GM21737 (cell line): ENCODE data around the gene PLCL2.

ENCODE experiments used
- ATAC-seq: cut with Tn5 transposase; IDR thresholded peaks from one replicate; pipeline ENCODE4 v1.9.1; 2021; ENCODE audit warnings: mild to moderate bottlenecking, moderate library complexity; ENCODE audit not compliant: unreplicated experiment

Gene PLCL2

GRCh38 chr3:17065881-17066280, 181.1 kb downstream of the PLCL2 start:
- no peak for ATAC-seq

- ATAC-seq, result no peak
Measured at GRCh38 chr3:17069754-17070153, 185.0 kb downstream of the PLCL2 start.

GRCh38 chr3:17070161-17070959, 185.6 kb downstream of the PLCL2 start:
- ATAC-seq, result no peak

- ATAC-seq, result no peak
Measured at GRCh38 chr3:17074559-17074958, 189.8 kb downstream of the PLCL2 start.

GRCh38 chr3:17075358-17075757, 190.6 kb downstream of the PLCL2 start:
- no peak for ATAC-seq

- ATAC-seq, result no peak
Measured at GRCh38 chr3:17075907-17076306, 191.2 kb downstream of the PLCL2 start.

- ATAC-seq, result no peak
Measured at GRCh38 chr3:17076940-17077605, 192.3 kb downstream of the PLCL2 start.

GRCh38 chr3:17077606-17078005, 192.9 kb downstream of the PLCL2 start:
- no peak for ATAC-seq

GRCh38 chr3:17078926-17079465, 194.2 kb downstream of the PLCL2 start:
- ATAC-seq, result no peak

- no peak for ATAC-seq
Measured at GRCh38 chr3:17079933-17080332, 195.2 kb downstream of the PLCL2 start.

GRCh38 chr3:17081520-17081919, 196.8 kb downstream of the PLCL2 start:
- ATAC-seq, result no peak

GRCh38 chr3:17087509-17087908, 202.8 kb downstream of the PLCL2 start:
- no peak for ATAC-seq

- no peak for ATAC-seq
Measured at GRCh38 chr3:17088017-17088416, 203.3 kb downstream of the PLCL2 start.

- ATAC-seq, result no peak
Measured at GRCh38 chr3:17088602-17089313, 204.0 kb downstream of the PLCL2 start.

GRCh38 chr3:17089314-17089700, 204.6 kb downstream of the PLCL2 start:
- no peak for ATAC-seq

GRCh38 chr3:17090280-17090983, 205.7 kb downstream of the PLCL2 start:
- no peak for ATAC-seq

- no peak for ATAC-seq
Measured at GRCh38 chr3:17091910-17092582, 207.3 kb downstream of the PLCL2 start.

- no peak for ATAC-seq
Measured at GRCh38 chr3:17092583-17092933, 207.8 kb downstream of the PLCL2 start.

- no peak for ATAC-seq
Measured at GRCh38 chr3:17094551-17094950, 209.8 kb downstream of the PLCL2 start.

- ATAC-seq, result no peak
Measured at GRCh38 chr3:17103579-17103978, 218.8 kb downstream of the PLCL2 start.
